Brain pericyte (primary cell): Measurements from ENCODE around the gene TMEM190.
A peak's percentile ranks its signal among the peaks of the same experiment; 100 is the strongest.
"Not testable (repeated sequence)": the region's sequence is repeated elsewhere in the genome, so short reads cannot be mapped to it uniquely, and the experiment has no call there.

ENCODE experiments used
- DNase-seq: peaks from one replicate; pipeline ENCODE4 v3.0.0-alpha.2; 2012; ENCODE audit warnings: low read depth, low spot score

Gene TMEM190

DNA sequence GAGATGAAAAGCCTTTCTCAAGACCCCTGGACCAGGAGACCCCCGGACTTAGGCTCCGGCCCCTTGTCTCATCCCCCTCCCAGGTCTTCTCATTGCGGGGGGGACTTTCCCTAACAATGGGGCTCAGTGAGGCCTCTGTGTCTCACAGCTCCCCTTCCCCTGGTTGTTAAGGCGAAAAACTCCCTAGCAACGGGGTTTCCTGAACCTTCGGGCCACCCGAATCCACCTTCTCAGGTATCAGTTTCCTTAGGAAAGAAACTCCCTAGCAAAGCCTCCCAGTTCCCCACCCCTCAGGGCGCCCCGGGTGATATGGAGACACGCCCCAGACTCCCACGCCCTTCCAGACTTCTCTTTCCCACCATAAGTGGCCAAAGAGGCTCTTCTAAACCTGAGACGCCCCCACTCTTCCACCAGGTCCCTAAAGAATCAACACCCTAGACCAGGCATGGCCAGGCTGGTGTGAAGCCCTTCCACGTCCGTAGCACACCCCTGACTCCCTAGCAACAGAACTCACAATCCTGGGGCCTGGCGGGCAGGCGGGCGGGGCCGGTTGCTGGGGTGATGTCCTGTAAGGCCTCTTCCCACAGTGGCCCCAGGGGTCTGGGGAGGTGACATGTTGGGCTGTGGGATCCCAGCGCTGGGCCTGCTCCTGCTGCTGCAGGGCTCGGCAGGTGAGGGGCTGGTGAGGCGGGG, at the start of gene TMEM190:
TSS of gene TMEM190 (plus strand) at position 586 of the 693 bp plus-strand sequence. CDS start at position 614, 28 bp downstream.
- DNase-seq: no peak

DNA sequence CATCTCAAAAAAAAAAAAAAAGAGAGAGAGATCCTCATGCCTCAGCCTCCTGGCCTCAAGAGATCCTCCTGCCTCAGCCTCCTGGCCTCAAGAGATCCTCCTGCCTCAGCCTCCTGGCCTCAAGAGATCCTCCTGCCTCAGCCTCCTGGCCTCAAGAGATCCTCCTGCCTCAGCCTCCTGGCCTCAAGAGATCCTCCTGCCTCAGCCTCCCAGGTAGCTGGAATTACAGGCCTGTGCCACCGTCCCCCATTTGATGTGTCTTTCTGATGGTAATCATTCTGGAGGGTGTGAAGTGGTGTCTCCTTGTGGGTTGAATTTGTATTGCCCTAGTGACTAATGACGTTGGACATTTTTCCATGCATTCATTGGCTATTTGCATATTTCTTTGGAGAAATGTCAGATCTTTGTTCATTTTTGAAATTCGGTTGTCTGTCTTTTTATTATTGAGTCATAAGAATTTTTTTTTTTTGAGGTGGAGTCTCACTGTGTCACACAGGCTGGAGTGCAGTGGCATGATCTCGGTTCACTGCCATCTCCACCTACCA, 47.8 kb upstream of the TMEM190 start:
- not testable (repeated sequence) for DNase-seq

DNA sequence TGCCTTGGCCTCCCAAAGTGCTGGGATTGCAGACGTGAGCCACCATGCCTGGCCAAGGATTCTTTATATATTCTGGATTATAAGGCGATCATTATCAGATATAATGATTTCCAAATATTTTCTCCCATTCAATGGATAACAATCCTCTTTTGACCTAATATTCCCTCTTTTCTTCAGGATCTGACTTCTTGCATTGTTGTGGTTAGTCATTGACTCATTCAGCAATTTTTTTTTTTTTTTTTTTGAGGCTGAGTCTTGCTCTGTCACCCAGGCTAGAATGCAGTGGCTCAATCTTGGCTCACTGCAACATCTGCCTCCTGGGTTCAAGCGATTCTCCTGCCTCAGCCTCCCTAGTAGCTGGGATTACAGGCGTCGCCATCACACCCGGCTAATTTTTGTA, 46.8 kb upstream of the TMEM190 start:
- not testable (repeated sequence) for DNase-seq

DNA sequence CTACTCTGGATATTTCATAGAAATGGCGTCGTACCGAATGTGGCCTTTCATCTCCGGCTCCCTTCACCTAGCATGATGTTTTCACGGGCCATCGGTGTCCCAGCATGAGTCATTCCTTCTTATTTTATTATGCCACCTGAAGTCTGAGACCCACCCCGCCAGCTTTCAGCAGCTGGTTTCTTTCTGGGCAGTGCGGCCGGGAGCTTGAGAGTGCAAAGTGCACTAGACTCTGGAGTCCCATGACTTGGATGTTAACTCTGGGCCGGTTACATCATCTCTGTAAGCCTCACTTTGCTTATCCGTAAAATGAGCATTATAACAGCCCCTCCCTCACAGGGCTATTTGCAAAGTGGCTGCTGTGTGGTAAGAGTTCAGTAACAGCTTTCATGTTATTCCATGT, 42.8 kb upstream of the TMEM190 start:
- no peak for DNase-seq

- no peak for DNase-seq
Observed at GRCh38 chr19:55336101-55336500, 40.5 kb upstream of the TMEM190 start.

GRCh38 chr19:55339105-55339888, 37.3 kb upstream of the TMEM190 start, which contains the start of gene KMT5C:
Gene KMT5C, plus strand, starts transcription at chr19:55339876. Its CDS starts 2,061 bp downstream, at chr19:55341937.
- DNase-seq: peak; percentile 100

DNA sequence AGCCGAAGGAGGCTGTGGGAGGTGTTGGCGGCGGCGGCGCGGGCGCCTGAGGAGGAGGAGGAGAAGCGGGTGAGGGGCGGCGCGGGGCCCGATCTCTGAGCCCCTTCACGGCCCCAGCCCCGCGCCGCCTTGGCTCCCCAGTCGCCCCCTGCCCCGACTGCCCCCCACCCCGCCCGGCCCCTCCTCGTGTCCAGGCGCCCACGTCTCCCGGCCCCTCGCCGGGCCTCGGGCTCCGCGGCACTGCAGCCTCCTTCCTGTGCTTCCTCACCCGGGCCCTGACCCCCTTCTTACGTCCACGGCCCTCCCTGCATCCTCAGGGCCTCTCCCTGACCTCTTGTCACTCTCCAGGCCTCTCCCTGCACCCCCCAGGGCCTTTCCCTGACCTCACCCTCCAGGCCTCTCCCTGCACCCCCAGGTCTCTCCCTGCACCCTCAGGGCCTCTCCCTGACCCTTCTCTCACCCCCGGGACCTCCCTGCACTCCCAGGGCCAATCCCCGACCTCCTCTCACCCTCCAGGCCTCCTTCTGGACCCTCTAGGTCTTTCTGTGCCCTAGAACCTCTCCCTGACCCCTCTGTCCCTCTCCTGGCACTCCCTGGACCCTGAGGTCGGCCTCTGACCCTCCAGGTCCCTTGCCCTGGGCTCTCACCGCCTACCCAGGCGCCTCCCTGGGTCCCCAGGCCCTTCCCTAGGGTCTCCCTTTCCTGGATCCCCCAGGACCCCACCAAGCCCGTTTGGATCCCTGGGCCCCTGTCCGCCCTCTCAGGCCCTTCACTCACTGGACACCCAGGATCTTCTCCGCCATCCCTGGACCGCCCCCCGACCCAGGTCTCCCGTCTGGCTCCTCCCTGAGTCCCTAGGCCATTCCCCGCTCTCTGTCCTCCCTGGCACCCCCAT, 36.5 kb upstream of the TMEM190 start:
- DNase-seq: no peak

GRCh38 chr19:55340784-55341147, 35.9 kb upstream of the TMEM190 start:
- DNase-seq: no peak

- no peak for DNase-seq
Observed at GRCh38 chr19:55341171-55341588, 35.4 kb upstream of the TMEM190 start.

- no peak for DNase-seq
Observed at GRCh38 chr19:55341595-55342531, 34.8 kb upstream of the TMEM190 start.

GRCh38 chr19:55344444-55344843, 32.2 kb upstream of the TMEM190 start:
- no peak for DNase-seq

DNA sequence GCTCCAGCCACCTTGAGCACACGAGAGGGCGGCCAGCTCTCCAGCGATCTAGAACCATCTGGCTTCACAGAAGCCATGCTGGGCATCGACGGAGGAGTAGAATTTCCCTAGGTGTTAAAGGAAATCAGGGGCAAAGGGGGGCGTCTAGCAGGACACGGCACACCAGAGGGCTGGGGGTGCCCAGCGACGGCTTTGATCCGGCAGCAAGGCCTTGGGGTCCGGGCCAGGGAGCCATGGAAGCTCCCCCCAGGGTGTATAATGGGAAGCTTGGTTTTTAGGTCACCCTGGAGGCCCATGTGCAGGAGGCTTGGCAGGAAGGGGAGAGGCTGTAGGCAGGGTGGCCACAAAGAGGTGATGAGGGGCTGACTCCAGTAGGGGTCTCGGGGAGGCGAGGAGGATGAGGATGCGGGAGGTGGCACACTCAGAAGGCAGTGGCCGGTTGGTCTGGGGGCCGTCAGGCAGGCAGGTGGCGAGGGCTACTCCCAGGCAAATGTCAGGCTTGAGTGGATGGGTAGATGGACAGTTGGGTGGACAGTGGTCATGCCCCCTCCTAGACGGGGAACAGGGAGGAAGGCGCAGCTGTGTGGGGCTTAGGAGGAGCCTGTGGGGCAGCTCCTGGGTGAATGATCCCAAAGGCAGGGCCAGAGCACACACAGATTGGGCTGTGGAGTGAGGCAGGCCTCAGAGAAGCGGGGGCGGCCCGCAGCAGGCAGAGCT, 31.4 kb upstream of the TMEM190 start:
- no peak for DNase-seq

DNA sequence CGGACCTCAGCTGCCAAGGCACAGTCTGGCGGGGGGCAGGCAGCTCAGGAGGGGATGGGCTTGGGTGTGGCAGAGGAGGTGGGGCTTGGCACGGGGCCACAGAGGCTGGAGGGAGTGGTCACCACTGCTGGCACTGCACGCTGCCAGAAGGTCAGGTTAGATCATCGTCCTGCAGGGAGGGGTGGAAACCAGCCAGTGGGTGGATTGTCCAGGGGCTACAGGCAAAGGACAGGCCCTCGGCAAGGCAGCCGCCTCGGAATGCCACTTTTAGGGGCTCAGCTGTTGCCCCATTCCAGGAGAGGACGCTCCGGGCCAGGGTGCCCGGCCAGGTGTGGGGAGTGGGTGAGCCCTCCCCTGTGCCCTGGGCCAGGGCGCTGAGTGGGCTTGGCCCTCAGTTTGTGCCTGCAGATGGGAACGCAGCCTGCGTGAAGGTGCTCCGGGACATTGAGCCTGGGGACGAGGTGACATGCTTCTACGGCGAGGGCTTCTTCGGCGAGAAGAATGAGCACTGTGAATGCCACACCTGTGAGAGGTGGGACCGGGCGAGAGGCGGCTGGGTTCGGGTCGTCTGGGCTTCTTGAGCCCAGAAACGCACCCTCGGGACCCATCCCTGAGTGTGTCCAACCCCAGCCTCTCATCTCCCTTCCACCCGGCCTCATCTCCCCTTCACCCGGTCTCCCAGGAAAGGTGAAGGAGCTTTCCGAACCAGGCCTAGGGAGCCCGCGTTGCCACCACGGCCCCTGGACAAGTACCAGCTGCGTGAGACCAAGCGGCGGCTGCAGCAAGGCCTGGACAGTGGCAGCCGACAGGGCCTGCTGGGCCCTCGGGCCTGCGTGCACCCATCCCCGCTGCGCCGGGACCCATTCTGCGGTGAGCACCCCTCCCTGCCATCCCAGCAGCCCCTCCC, 30.6 kb upstream of the TMEM190 start:
- DNase-seq: no peak

- DNase-seq: no peak
Observed at GRCh38 chr19:55346725-55347441, 29.7 kb upstream of the TMEM190 start.

- no peak for DNase-seq
Observed at GRCh38 chr19:55347442-55348009, 29.1 kb upstream of the TMEM190 start.

DNA sequence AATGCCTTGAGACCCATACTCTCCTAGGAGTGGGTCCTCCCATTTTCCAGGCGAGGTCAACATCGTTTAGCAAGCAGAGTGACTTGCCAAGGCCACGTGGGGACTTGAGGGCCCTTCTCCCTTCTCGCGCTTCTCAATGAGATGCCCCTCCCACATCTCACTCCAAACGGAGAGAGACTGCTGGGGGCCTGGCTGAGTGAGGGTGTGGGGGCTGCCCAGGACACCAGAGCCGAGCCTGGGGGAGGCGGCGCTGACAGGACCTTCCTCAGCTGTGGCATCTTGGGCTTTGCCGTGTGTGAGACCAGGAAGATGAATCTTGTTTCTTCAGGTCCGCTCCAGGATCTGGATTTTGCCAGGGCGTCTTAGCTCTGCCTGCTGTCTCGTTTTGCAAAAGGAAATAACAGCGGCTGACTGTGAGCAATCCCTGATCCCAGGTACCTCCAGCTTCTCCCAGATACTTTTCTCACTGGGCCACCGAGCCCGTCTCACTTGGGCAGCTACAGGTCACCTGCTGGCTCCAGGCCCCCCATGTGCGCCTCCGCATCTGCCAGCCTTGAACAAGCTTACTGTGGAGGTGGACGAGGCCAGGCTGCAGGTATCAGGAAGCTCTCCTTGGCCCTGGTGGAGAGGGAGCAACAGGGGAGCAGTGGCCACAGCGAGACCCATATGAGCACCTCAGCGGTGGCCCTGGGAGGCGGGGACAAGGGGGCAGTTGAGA, 28.1 kb upstream of the TMEM190 start:
- no peak for DNase-seq
